Measurements from ENCODE around the gene PRKCB. TPM values are rescaled to one million over a fixed set of nuclear protein-coding genes. Genes with fewer than 3 reads are reported as not detected.

Gene PRKCB
- total RNA-seq, 4 donors from 2014 or later, result 0.29 to 9.5 (median 2.9) TPM

- no peaks in the 10 kb centered on the region for H3K27me3 ChIP-seq
- H3K4me3 ChIP-seq, result no peak overlapping the region
- H3K9me3 ChIP-seq, result no peaks in the 10 kb centered on the region
- TF ChIP-seq, protein P1, sequence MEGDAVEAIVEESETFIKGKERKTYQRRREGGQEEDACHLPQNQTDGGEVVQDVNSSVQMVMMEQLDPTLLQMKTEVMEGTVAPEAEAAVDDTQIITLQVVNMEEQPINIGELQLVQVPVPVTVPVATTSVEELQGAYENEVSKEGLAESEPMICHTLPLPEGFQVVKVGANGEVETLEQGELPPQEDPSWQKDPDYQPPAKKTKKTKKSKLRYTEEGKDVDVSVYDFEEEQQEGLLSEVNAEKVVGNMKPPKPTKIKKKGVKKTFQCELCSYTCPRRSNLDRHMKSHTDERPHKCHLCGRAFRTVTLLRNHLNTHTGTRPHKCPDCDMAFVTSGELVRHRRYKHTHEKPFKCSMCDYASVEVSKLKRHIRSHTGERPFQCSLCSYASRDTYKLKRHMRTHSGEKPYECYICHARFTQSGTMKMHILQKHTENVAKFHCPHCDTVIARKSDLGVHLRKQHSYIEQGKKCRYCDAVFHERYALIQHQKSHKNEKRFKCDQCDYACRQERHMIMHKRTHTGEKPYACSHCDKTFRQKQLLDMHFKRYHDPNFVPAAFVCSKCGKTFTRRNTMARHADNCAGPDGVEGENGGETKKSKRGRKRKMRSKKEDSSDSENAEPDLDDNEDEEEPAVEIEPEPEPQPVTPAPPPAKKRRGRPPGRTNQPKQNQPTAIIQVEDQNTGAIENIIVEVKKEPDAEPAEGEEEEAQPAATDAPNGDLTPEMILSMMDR (IDR thresholded peaks at IDR 0.05), result no peak
- TF ChIP-seq POLR2A (IDR thresholded peaks at IDR 0.05), result no peak
- intact Hi-C loops (cut with DNase I; ENCODE audit: low total_unique reads), result no loop called here
- H3K4me1 ChIP-seq, result no peaks in the 10 kb centered on the region
- H3K36me3 ChIP-seq, result no peaks in the 10 kb centered on the region
- no peak for DNase-seq
- H3K27ac ChIP-seq, result no peak overlapping the region
Observed at GRCh38 chr16:24140730-24141129, 304.9 kb downstream of the PRKCB start.

GRCh38 chr16:24141466-24141865 is 305.7 kb downstream of the PRKCB start:
- H3K4me3 ChIP-seq, result no peak overlapping the region
- H3K9me3 ChIP-seq, result no peaks in the 10 kb centered on the region
- H3K4me1 ChIP-seq, result no peaks in the 10 kb centered on the region
- no peak for TF ChIP-seq POLR2A (IDR thresholded peaks at IDR 0.05)
- TF ChIP-seq, protein P1 (IDR thresholded peaks at IDR 0.05), result no peak
- H3K36me3 ChIP-seq, result no peaks in the 10 kb centered on the region
- DNase-seq, result no peak
- intact Hi-C loops (cut with DNase I; ENCODE audit: low total_unique reads), result no loop called here
- H3K27me3 ChIP-seq, result no peaks in the 10 kb centered on the region
- H3K27ac ChIP-seq, result no peak overlapping the region

GRCh38 chr16:24141917-24142316 is 306.1 kb downstream of the PRKCB start:
- no peak for TF ChIP-seq POLR2A (IDR thresholded peaks at IDR 0.05)
- TF ChIP-seq, protein P1 (IDR thresholded peaks at IDR 0.05), result no peak
- H3K4me3 ChIP-seq, result no peak overlapping the region
- DNase-seq, result no peak
- H3K27ac ChIP-seq, result no peak overlapping the region
- no peaks in the 10 kb centered on the region for H3K27me3 ChIP-seq
- H3K4me1 ChIP-seq, result no peaks in the 10 kb centered on the region
- H3K36me3 ChIP-seq, result no peaks in the 10 kb centered on the region
- no peaks in the 10 kb centered on the region for H3K9me3 ChIP-seq
- intact Hi-C loops (cut with DNase I; ENCODE audit: low total_unique reads), result no loop called here

DNA sequence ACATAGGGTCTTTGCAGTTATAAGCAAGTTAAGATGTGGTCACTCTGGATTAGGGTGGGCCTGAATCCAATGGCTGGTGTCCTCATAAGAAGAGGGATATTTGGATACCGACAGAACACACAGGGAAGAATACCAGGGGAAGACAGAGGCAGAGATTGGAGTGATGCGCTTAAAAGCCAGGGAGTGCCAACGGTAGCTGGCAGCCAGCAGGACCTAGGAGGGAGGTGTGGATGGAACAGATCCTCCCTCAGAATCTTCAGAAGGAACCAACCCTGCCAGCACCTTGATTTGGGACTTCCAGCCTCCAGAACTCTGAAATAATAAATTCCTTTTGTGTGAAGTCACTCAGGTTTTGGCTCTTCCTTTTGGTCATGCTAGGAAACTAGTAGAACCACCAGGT is 310.1 kb downstream of the PRKCB start:
- DNase-seq, result no peak
- Histone ChIP-seq H3K27ac (no peak overlapping the region), H3K27me3 (no peaks in the 10 kb centered on the region), H3K4me3 (no peak overlapping the region), H3K4me1 (no peaks in the 10 kb centered on the region), H3K9me3 (no peaks in the 10 kb centered on the region), H3K36me3 (no peaks in the 10 kb centered on the region)
- intact Hi-C loops (cut with DNase I; ENCODE audit: low total_unique reads), result no loop called here
- TF ChIP-seq, protein P1 (IDR thresholded peaks at IDR 0.05), result no peak
- TF ChIP-seq POLR2A (IDR thresholded peaks at IDR 0.05), result no peak

DNA sequence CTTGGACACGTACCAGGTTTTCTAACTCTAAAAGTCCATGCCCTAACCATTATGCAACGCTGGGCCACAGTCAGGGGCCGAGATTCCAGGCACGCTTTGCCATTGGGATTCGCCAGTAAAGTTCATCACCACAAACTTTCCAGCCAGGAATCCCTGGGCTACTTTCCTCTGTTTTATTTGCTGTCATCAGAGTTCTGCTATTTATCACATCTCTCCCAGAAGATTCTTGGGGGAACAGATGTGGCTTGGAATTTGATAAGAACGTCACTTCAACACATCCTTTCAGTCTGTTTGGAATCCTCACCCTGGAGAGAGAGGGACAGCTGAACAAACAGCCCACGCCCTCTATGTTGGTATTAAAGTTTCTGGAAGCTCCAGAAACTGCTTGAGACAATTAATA is 310.7 kb downstream of the PRKCB start:
- no peak for TF ChIP-seq POLR2A (IDR thresholded peaks at IDR 0.05)
- TF ChIP-seq, protein P1 (IDR thresholded peaks at IDR 0.05), result no peak
- intact Hi-C loops (cut with DNase I; ENCODE audit: low total_unique reads), result no loop called here
- Histone ChIP-seq H3K4me3 (no peak overlapping the region), H3K36me3 (no peaks in the 10 kb centered on the region), H3K27ac (no peak overlapping the region), H3K9me3 (no peaks in the 10 kb centered on the region), H3K4me1 (no peaks in the 10 kb centered on the region), H3K27me3 (no peaks in the 10 kb centered on the region)
- DNase-seq, result no peak
